ENCODE results near the gene MIA2.
"Not testable (repeated sequence)": the region's sequence is repeated elsewhere in the genome, so short reads cannot be mapped to it uniquely, and the experiment has no call there.

Gene MIA2

GRCh38 chr14:39272918-39273317 is 39.2 kb downstream of the MIA2 start:
- Histone ChIP-seq H3K4me3 (no peak overlapping the region), H3K36me3 (no peaks in the 10 kb centered on the region), H3K27ac (no peak overlapping the region), H3K4me1 (peaks cover 0 to 34% (median 13%) of the 10 kb centered on the region in 4 donors), H3K27me3 (no peaks in the 10 kb centered on the region), H3K9me3 (no peaks in the 10 kb centered on the region)
- DNase-seq, result no peak
- intact Hi-C loops (cut with DNase I; ENCODE audit: low total_unique reads), result no loop called here
- TF ChIP-seq CTCF (IDR thresholded peaks at IDR 0.05), result no peak

GRCh38 chr14:39275395-39275794 is 41.7 kb downstream of the MIA2 start:
- no peaks in the 10 kb centered on the region for H3K9me3 ChIP-seq
- no peak overlapping the region for H3K27ac ChIP-seq
- peaks cover 9 to 12% (median 12%) of the 10 kb centered on the region in 3 donors for H3K36me3 ChIP-seq
- H3K4me1 ChIP-seq, result peaks cover 0 to 13% (median 0%) of the 10 kb centered on the region in 4 donors
- TF ChIP-seq CTCF (IDR thresholded peaks at IDR 0.05), result no peak
- DNase-seq, result no peak
- H3K27me3 ChIP-seq, result no peaks in the 10 kb centered on the region
- H3K4me3 ChIP-seq, result no peak overlapping the region
- intact Hi-C loops (cut with DNase I; ENCODE audit: low total_unique reads), result no loop called here

GRCh38 chr14:39276005-39276404 is 42.3 kb downstream of the MIA2 start:
- H3K27ac ChIP-seq, result no peak overlapping the region

GRCh38 chr14:39276579-39277114 is 42.9 kb downstream of the MIA2 start:
- Histone ChIP-seq H3K4me1 (peaks cover 0 to 10% (median 0%) of the 10 kb centered on the region in 4 donors), H3K9me3 (no peaks in the 10 kb centered on the region), H3K27ac (no peak overlapping the region), H3K4me3 (no peak overlapping the region), H3K27me3 (no peaks in the 10 kb centered on the region), H3K36me3 (peaks cover 16 to 24% (median 20%) of the 10 kb centered on the region in 3 donors)
- intact Hi-C loops (cut with DNase I; ENCODE audit: low total_unique reads), result no loop called here
- no peak for TF ChIP-seq CTCF (IDR thresholded peaks at IDR 0.05)
- no peak for DNase-seq

More at GRCh38 chr14:39276005-39276404, 42.3 kb downstream of the MIA2 start:
- intact Hi-C loops (cut with DNase I; ENCODE audit: low total_unique reads), result no loop called here
- DNase-seq, result no peak
- Histone ChIP-seq H3K4me3 (no peak overlapping the region), H3K36me3 (peaks cover 14 to 18% (median 14%) of the 10 kb centered on the region in 3 donors), H3K9me3 (no peaks in the 10 kb centered on the region), H3K27me3 (no peaks in the 10 kb centered on the region), H3K4me1 (peaks cover 0 to 10% (median 0%) of the 10 kb centered on the region in 4 donors)
- TF ChIP-seq CTCF (IDR thresholded peaks at IDR 0.05), result no peak

- peaks cover 0 to 10% (median 0%) of the 10 kb centered on the region in 4 donors for H3K4me1 ChIP-seq
- no peak overlapping the region for H3K4me3 ChIP-seq
- peaks cover 23 to 40% (median 38%) of the 10 kb centered on the region in 3 donors for H3K36me3 ChIP-seq
- no peak for DNase-seq
- intact Hi-C loops (cut with DNase I; ENCODE audit: low total_unique reads), result no loop called here
- no peak for TF ChIP-seq CTCF (IDR thresholded peaks at IDR 0.05)
- no peaks in the 10 kb centered on the region for H3K9me3 ChIP-seq
- H3K27me3 ChIP-seq, result no peaks in the 10 kb centered on the region
- H3K27ac ChIP-seq, result no peak overlapping the region
Measured at GRCh38 chr14:39279515-39279914, 45.8 kb downstream of the MIA2 start.

- H3K27me3 ChIP-seq; intact Hi-C loops (cut with DNase I; ENCODE audit: low total_unique reads); H3K27ac ChIP-seq; H3K4me3 ChIP-seq; H3K4me1 ChIP-seq; H3K9me3 ChIP-seq; DNase-seq: not testable (repeated sequence)
- H3K36me3 ChIP-seq, result peaks cover 23 to 40% (median 38%) of the 10 kb centered on the region in 3 donors
Measured at GRCh38 chr14:39280678-39281077, 47.0 kb downstream of the MIA2 start.

All from tibial artery (tissue), 4 donors.